Upper lobe of left lung (tissue), 4 donors: ENCODE measurements around the gene NCR2.

ENCODE experiments used
- CTCF ChIP-seq, 6 experiments: fragments of 450-650 bp in 4 of 6; fragments of 200-600 bp in 2 of 6; sonication (generic) in 2 of 6; IDR thresholded peaks; one replicate each; pipeline ENCODE4 v1.5.1; 2016 to 2019; ENCODE audit warnings: antibody characterized with exemption in 6 of 6
- POLR2A ChIP-seq, 4 donors: fragments of 450-650 bp; IDR thresholded peaks; one replicate each; pipeline ENCODE4 v1.5.1; 2016 to 2017; ENCODE audit warnings: antibody characterized with exemption in 4 of 4, mild to moderate bottlenecking in 2 of 4

- TF ChIP-seq CTCF (IDR thresholded peaks at IDR 0.05) = no peak
- TF ChIP-seq POLR2A (IDR thresholded peaks at IDR 0.05) = no peak
These were observed 40.3 kb downstream of the NCR2 start for GRCh38 chr6:41375598-41376151.
